ENCODE results near the gene MYOM3.

MYOM3 gene

DNA sequence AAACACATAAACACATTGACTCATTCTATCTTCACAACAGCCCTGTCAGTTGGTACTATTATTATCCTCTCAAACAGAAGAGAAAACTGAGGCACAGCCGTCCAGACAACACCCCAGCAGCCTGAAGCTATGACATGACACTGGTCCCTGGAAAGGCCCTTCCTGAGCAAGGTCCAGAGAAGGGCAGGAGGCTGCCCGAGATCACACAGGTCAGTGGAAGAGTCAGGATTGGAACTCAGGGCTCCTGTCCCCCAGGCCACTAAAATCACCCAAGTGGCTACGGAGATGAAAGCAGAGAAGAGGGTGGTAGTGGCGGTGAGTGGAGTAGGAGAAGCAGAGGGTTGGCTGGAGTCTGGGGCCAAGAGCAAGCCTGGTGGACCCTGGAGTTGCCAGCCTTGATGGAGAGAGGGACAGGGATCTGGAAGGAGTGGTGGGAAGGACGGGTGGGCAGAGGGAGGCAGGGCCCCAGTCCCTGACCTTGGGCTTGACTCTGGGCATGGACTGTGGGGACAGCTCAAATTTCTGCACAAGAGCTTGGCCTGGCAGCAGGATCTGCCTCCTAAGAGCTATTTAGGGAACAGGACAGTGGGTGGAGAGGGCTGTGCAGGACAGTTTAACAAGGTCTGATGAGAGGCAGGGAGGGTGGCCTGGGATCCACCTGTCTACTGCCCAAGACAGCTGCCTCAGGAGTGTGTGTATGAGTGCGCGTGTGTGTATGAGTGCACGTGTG is 15.8 kb downstream of the MYOM3 start:
- DNase-seq (ENCODE audit: low read depth in 2 of 2): no peak

DNA sequence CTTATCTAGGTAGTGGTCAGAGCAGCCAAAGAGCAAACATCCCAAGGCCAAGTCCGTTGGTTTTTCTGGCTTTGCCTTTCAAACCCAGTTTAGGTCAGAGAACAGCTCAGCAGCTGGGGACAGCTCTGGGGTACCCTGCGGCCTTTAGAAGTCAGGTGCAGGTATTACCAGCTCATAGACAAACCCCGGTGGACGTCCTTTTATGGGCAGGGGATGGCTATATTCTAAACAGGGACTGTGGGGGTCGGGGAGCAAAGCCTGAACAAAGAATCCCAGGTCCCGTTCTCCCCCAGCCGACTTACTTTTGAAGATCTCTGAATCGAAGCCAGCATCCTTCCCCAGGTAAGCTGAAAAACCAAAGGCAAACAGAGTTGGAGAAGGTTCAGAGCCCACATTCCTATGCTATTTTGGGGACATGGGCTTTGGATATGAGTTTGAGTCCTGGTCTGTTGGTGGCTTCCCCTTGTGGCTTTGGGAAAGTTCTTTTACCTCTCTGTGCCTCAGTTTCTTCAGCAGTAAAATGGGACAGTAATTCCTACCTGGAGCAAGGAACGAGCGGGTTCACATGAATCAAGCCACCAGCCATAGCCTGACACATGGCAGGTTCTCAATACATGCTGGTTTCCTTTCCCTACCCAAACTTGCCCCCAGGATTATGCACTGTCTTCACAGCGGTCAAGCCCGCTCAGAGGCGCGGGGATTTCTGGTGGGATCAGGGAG is 16.6 kb downstream of the MYOM3 start:
- no peak for DNase-seq (ENCODE audit: low read depth in 2 of 2)

DNA sequence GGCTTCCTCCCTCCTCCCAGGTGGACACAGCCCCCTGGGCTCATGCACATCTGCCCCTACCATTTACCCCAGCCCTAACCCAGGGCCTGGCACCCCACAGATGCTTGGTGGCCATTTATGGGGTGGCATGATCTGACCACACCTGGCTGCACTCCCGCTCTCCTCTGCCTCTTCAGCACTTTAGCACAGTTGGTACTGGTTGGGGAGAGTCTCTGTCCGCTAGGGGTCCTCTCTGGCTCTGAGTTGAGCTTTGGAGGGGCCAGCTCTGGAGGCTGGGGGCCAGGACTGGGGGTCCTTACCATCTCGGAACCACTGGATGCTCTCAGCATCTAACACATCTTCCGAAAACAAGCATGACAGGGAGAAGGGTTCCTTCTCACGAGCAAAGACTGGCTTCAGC is 17.4 kb downstream of the MYOM3 start:
- DNase-seq (ENCODE audit: low read depth in 2 of 2): no peak

DNA sequence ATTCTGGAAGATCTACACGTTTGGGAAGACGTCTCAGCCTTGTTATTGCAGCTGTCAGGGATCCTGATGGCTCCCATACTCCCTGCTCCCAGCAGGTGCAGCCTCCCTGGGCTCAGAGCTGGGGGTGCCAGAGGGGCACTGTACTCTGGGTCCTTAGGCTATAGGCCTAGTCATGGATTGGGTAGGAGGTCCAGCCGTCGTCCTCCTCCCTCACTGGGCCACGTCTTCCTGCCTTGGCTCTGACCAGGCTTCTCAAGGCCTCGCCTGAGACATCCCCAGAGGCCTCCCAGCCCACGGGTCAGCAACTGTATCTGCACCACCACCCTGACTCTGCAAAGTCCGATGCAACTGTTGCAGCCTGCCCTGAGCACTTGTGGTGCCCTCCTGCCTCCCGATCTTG is 18.2 kb downstream of the MYOM3 start:
- no peak for DNase-seq (ENCODE audit: low read depth in 2 of 2)

DNA sequence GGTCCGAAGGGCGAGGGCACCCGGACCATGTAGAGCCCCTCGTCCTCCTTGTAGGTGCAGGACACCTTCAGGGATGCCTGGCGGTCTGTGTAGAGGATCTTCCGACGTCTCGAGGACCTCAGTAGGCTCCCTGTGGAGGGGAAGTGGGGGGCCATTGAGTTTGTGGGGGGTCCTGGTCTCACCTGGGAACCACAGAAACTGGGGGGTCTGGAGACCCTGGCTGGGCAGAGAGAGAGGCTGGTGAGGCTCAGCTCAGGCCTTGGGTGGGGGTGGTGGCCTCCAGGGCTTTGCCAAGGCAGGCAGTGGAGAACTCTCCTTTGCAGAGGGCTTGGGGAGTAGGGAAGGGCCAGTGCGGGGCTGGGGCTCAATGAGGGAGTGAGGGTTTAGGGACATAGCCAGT is 19.0 kb downstream of the MYOM3 start:
- no peak for DNase-seq (ENCODE audit: low read depth in 2 of 2)

DNA sequence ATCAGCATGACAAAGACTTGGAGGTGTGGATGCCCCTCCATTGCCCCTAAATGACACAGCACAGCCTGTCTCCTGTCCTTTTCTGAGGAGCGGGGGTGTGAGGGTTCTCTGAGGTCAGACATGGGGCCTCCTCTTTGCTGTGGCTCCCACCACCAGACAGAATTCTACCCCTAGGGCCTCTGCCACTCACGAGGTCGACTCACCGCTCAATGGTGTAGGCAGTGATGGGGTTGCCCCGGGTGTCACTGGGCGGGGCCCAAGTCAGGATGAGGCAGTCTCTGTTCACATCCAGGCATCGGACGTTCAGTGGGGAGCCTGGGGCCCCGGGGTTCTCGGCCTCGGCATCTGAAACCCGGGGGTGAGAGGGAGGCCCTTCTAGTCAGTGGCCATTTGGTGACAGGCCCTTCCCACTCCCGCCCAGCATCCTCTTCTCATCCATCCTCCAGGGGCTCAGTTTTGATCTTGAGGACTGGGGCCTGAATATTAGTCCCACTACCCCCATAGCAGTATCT is 19.9 kb downstream of the MYOM3 start:
- DNase-seq (ENCODE audit: low read depth in 2 of 2): no peak

DNA sequence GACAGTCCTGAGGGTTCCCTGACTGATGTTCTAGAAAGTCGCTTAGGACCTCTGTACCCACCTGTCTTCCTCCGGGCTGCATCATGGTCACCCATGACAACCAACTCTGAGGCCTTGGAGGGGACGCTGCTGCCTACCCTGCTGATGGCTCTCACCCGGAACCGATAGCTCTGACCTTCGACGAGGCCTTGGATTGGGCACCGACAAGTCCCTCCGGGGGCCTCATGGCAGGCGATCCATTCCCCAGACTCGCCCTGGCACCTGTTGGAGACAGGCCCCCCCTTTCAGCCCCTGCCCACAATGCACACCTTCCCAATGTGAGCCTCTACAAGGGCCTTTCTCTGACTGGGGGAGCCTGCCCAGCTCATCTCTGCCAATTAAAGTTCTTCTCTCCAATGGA is 21.2 kb downstream of the MYOM3 start:
- no peak for DNase-seq (ENCODE audit: low read depth in 2 of 2)

DNA sequence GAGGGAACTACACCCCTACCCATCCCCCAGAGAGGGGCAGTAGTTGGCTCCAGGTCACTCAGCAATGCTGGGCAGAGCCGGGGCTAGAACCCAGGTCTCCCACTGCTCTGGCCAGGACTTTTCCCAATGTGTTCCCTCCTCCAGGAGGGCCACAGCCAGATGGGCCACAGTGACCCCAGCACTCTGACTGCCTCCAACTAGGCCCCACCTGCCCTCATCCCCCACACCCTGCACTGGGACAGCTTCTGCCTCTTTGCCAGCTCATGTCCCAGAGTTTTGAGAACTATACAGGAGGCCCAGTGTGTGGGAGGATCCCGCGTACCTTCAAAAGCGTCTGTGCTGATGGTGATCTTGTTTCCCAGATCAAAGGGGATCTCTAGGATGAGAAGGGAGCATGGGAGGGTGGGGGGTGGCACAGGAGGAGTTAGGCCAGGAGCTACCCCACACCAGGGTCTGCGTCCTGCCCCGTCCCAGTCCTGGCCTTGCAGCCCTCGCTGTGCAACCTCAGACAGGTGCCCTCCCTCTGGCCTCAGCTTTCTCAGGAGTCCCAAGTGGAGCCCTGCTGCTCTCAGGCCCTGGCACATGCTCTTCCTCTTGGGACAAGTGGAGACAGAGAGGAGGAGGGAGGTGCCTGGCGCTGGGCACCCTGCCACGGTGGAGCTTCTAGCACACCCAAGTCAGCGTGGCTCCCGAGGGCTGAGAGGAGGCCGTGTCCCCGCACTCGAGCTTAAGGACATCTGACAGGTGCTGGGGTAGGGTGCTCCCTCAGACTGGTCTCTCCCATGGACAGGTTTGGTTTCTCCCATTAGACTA is 22.0 kb downstream of the MYOM3 start:
- no peak for DNase-seq (ENCODE audit: low read depth in 2 of 2)

DNA sequence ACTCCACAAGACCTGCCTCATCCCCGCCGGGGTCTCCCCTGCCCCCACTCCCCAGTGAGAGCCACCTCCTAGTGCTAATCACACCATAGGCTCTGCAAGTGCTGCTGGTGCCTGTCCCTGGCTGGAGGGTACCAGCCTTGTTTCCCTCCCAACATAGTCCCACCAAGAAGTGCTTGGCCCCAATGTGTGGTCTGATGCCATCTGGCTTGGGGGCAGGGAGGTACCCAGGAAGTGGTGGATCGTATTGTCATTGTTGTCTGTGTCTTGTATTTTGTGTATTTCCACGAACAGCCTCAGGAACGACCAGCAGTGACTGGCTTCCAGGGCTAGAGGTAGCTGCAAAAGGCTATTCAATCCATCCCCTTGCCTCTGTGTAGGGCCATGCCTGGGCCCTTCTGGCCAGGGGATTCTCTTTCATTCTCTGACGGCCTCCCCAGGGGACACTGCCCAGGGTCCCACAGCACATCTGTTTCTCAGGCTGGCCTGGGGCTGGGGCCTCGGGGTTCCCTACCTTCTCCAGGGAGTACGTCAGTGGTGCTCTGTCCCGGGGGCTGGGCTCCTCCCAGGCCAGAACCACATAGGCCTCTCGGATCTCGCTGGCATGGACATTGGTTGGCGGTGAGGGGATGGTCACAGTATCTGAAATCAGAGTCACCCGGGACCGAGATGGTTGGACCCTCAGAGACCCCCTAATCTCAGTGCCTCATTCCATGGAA is 22.8 kb downstream of the MYOM3 start:
- no peak for DNase-seq (ENCODE audit: low read depth in 2 of 2)

DNA sequence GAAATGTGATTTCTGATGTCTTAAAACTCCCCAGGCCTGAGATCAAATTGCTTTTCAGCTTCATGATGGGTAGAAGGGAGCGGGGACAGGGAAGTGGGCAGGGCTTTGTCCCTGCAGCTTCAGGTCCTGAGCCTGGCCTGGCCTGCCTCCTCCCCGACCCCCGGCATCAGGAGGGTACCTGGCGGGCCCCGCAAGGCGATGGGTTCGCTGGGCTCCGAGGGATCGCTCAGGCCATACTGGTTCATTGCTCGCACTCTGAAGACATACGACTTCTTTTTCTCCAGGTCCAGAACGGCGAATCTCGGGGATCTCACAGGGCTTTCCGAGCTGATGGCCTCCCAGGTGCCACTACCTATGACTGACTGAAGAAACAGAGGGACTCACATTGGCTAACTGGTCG is 25.5 kb downstream of the MYOM3 start:
- no peak for DNase-seq (ENCODE audit: low read depth in 2 of 2)

DNA sequence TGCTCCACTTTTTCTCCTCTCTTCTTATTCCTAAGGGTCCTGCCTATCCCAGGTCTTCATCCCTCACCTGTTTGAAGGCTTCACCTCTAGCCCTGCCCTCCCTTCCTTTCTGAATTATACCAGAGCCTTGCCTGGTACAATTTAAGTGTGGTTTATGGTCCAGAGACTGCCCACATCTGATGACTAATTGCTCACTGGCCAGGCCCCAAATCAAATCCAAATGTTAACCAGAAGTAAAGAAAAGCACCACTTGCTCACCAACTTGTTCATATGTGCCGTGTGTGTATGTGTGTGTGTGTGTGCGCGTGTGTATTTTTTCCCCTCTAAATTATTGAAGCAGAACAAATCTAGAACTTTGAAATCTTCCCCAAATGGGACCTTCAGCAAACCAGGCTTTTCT is 26.4 kb downstream of the MYOM3 start:
- no peak for DNase-seq (ENCODE audit: low read depth in 2 of 2)

DNA sequence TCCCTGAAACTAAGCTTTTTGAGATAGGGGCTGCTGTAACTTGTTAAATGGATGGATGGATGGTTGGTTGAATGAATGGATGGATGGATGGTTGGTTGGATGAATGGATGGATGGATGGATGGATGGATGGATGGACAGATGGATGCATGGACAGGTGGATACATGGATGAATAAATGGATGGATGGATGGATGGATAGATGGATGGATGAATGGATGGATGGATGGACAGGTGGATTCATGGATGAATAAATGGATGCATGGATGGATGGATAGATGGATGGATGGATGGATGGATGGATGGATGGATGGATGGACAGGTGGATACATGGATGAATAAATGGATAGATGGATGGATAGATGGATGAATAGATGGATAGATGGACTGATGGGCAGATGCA is 26.9 kb downstream of the MYOM3 start:
- no peak for DNase-seq (ENCODE audit: low read depth in 2 of 2)

DNA sequence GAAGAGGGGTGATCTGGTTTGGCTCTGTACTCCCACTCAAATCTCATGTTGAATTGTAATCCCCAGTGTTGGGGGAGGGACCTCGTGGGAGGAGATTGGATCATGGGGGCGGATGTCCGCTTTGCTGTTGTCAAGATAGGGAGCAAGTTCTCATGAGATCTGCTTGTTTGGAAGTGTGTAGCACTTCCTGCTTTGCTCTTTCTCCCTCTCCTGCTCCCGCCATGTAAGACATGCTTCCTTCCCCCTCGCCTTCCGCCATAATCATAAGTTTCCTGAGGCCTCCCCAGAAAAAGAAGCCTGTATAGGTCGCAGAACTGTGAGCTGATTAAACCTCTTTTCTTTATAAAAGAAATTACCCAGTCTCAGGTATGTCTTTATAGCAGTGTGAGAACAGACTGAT is 27.9 kb downstream of the MYOM3 start:
- DNase-seq (ENCODE audit: low read depth in 2 of 2): no peak

DNA sequence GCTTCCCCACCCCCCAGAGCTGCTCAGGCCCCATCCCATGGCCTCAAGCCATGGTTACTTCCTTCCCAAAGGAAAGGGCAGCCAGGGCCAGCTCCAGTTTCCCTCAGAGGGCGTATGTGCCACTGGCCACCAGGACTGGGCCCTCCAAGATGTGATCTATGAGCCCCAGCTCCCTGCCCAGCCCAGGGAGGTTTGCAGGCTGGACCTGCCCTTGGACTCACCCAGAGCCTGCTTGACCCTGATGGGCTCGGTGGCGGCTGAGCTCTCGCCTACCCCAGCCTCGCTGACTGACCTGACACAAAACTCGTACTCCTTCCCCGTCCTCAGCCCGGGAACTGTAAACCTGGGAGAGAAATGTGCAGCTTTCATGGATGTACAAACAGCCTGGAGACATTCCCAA is 29.6 kb downstream of the MYOM3 start:
- DNase-seq (ENCODE audit: low read depth in 2 of 2): no peak

DNA sequence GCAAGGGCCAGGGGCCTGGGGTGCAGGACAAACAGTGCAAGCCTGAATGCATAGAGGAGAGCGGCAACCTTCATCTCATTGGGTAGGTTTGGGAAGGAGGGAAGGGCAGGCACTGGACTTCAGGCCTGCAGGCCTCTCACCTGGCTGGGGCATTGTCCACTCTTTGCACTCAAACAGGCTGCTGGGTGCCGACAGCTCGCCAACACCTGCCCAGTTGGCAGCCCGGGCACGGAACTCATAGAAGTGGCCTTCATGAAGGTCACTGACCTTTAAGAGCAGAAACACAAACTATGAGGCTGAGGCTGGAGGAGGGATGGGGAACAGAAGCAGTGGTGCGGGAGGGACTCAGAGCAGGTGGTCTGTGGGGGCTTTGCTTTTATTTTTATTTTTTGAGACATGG is 30.7 kb downstream of the MYOM3 start:
- DNase-seq (ENCODE audit: low read depth in 2 of 2): no peak

DNA sequence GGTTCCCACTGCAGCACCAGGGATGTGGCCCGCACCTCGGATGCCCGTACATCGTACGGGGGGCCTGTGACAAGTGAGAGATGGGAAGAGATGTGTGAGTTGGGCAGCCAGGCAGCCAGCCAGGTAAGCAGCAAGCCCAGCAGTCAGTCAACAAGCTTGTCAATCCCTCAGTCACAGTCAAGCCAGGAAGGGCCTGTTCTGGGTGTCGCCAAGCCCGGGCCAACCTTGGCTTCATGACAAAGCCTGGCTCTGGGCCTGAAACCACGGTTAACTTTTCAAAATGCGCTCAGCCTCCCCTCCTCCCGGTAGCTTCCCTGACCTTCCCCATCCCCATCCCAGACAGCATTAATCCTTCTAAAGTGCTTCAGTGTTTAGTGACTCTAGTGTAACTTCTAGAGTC is 31.8 kb downstream of the MYOM3 start:
- DNase-seq (ENCODE audit: low read depth in 2 of 2): no peak

DNA sequence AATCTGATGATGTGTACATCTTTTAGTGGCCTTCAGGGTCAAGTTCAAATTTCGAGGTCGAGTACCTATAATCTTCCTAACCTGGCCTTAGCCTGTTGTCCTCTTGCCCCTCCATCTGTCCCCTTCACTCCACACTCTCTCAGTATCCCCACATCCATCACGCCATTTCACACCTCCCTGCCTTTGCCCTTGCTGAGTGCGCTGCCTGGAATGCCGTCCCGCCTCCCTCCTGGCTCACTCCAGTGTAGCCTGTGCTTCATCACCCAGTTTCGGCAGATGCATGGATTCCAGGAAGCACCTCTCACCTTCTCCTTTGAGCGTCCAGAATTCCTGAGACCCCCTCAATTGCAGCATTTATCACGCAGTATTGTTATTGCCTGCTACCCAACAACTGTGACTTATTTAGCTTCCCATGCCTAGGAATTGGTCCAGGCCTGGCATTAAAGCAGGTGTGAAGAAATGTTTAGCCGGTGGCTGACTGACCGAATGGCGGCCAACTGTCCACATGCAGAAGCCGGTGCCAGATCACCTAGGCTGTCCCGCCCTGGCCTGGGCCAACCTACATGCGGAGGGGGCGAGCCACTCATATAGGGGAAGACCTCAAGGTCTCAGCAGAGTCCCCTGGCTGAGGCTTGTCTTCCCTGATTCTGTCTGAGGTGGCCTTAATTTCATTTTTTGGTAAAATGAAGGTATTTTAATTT is 34.5 kb downstream of the MYOM3 start:
- DNase-seq (ENCODE audit: low read depth in 2 of 2): no peak

DNA sequence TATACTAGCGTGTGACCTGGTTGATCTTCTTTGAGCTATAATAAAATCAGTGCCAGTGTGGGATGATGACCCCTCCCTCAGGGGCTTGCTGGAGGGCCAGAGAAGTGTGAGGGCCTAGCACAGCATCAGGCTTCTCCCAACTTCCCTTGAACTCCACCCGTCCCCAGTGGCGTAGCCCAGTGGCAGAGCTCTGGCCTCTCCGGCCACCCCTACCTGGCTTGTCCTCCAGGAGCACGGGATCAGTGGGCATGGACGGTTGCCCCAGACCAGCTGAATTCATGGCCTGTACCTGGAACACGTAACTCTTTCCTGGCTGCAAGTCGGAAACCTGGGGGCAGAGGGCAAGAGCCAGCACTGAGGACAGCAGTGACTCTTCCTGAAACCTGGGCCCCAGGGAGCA is 36.0 kb downstream of the MYOM3 start:
- DNase-seq (ENCODE audit: low read depth in 2 of 2): no peak

DNA sequence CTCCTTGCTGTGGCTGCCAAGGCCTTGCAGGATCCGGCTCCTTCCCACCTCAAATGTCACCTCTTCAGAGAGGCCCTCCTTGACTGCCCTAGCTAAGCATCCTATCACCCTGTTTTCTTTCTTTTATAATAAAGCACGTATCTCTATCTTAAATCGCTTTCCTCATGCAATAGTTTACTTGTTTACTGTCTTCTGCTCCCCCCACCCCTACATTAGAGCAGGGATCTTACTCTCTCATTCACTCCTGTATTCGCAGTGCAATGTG is 36.4 kb downstream of the MYOM3 start:
- no peak for DNase-seq (ENCODE audit: low read depth in 2 of 2)

DNA sequence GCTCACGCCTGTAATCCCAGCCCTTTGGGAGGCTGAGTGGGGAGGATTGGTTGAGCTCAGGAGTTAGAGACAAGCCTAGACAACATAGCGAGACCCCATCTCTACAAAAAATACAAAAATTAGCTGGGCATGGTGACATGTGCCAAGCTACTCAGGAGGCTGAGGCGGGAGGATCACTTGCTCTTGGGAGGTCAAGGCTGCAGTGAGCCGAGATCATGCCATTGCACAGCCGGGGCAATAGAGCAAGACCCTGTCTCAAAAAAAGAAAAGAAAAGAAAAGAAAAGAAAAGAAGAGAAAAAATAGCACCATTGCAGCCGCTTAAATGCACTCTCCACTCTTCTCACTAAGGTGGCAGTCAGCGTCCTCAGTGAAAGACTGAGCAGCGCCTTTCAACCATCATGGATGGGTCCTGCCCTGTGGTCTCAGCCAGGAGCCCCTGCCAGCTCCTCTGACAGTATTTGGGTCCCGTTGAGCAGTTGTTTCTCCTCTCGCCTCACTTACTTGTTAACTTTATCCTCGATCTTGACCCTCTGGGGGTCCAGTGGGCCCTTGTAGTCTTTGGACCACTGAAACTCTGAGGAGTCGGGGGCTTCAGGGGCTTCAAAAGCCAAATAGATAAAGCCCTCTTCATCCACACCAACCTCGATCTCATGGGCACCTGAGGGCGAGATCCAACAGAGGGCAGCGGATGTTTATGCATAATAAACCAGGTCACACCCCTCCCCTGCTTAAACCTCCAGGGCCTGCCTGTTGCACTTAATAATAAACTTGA is 36.9 kb downstream of the MYOM3 start:
- DNase-seq (ENCODE audit: low read depth in 2 of 2): no peak

DNA sequence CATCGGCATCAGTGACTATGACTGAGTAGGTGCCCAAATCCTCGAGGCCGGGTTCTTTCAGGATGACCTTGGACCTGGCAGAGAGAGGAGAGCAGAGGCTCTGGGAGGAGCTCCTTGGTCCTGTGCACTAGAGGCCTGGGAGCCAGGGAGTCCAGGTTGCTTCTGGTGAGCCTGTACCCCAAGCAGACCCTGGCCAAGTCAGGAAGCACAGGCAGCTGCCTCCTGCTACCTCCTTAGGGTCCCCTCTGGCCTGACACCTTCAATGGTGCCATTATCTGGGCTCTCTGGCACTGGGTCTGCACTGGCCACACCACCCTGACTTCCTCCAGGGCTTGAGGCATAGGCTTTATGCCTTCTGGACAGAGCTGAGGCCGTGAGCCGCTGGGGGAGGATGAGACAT is 37.7 kb downstream of the MYOM3 start:
- no peak for DNase-seq (ENCODE audit: low read depth in 2 of 2)
